ENCODE measurements around the gene ATP9A. TPM values are rescaled to one million over a fixed set of nuclear protein-coding genes. Genes with fewer than 3 reads are reported as not detected.

ATP9A gene
- total and polyA plus RNA-seq, 2 donors (not counting 1 experiment from before 2014, with no cell fraction given): 23.3 to 96.3 TPM

DNA sequence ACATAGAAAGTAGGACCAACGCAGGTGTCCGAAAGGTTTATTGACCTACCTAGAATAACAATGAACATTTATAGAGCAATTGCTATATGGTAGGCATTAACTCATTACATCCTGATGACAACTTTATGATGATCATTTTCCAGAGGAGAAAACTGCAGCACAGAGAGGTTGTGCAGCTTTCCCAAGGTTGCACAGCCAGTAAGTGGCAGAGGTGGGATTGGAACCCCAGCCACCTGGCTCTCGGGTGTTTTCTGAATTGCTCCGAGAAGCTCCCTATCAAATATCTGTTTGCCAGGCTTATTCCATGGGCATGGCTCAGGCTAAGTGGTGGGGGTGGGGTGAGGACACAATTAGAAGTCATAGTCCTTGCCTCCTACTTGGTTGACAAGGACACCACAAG is 201.6 kb downstream of the ATP9A start:
- DNase-seq (ENCODE audit: low read depth in 2 of 2): no peak
- Histone ChIP-seq H3K9ac (ENCODE audit: insufficient read depth, low read length) (no peak overlapping the region), H3K4me3 (replicated peaks in 1 of 4; ENCODE audit: control extremely low read depth in 1 of 4, insufficient read depth in 1 of 4, low read depth in 3 of 4, low read length in 4 of 4) (no peak overlapping the region), H3K9me3 (ENCODE audit: control insufficient read depth, insufficient read depth, low read depth, low read length) (no peaks in the 10 kb centered on the region), H3K27ac (ENCODE audit: insufficient read depth, low read length) (no peak overlapping the region), H4K20me1 (ENCODE audit: control insufficient read depth, extremely low read depth, insufficient read depth, low read length) (no peaks in the 10 kb centered on the region), H2AFZ (ENCODE audit: low read length) (no peak overlapping the region), H3K79me2 (ENCODE audit: control insufficient read depth, insufficient read depth, low read length) (no peaks in the 10 kb centered on the region), H3K4me2 (ENCODE audit: extremely low read depth, insufficient read depth, low read length) (no peak overlapping the region), H3K4me1 (ENCODE audit: control insufficient read depth, extremely low read depth, insufficient read depth, low read length) (peaks cover 13% of the 10 kb centered on the region), H3K36me3 (ENCODE audit: control insufficient read depth, insufficient read depth, low read length) (no peaks in the 10 kb centered on the region), H3K27me3 (ENCODE audit: control insufficient read depth, insufficient read depth, low read length) (peaks cover 4% of the 10 kb centered on the region)
- TF ChIP-seq, protein P1, sequence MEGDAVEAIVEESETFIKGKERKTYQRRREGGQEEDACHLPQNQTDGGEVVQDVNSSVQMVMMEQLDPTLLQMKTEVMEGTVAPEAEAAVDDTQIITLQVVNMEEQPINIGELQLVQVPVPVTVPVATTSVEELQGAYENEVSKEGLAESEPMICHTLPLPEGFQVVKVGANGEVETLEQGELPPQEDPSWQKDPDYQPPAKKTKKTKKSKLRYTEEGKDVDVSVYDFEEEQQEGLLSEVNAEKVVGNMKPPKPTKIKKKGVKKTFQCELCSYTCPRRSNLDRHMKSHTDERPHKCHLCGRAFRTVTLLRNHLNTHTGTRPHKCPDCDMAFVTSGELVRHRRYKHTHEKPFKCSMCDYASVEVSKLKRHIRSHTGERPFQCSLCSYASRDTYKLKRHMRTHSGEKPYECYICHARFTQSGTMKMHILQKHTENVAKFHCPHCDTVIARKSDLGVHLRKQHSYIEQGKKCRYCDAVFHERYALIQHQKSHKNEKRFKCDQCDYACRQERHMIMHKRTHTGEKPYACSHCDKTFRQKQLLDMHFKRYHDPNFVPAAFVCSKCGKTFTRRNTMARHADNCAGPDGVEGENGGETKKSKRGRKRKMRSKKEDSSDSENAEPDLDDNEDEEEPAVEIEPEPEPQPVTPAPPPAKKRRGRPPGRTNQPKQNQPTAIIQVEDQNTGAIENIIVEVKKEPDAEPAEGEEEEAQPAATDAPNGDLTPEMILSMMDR (conservative IDR thresholded peaks at IDR 0.05 in 1 of 2, IDR thresholded peaks at IDR 0.05 in 1 of 2; ENCODE audit: low read depth in 1 of 2, low read length in 2 of 2): no peak
- no peak for TF ChIP-seq EZH2 (IDR thresholded peaks at IDR 0.05; ENCODE audit: low read length, missing control alignments)

DNA sequence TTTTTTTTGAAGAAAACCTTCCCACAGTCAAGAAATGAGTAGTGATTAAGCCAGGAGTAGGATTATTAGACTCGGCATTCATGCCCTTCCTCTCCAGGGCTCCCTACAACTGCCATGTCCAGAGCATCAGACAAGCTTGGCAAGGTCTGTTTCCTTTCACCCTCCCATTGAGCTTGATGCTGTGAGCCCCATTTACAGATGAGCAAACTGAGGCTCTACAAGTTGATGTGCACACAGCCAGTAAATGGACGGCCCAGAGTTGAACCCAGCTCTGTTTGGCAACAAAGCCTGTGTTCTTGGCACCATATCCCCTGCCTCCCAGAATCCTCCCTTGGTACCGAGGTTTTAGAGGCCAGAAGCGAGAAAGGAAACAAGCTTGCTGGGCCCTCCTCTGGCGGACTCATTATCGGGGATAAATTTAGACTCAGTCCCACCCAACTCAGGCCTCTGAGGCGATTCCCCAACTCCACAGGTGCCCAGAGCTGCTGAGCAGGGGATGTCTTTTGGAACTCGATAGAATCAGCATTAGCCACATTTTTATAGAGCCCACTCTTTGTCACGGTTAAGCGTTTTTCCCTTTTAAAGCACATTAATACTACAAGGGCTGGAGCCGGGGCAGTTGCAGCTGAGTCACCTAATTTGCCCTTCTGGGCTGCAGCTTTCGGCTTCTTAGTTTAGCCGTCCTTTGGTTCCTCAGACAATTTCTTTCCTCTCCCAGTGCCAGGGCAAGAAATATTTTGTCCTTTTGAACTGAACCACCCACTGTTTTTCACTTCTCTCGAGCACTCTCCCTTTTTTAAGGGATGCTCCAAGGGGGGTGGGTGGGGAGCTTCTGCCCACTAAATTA is 202.7 kb downstream of the ATP9A start:
- Histone ChIP-seq H2AFZ (ENCODE audit: low read length) (no peak overlapping the region), H3K4me1 (ENCODE audit: control insufficient read depth, extremely low read depth, insufficient read depth, low read length) (peaks cover 13% of the 10 kb centered on the region), H3K9me3 (ENCODE audit: control insufficient read depth, insufficient read depth, low read depth, low read length) (no peaks in the 10 kb centered on the region), H3K4me3 (replicated peaks in 1 of 4; ENCODE audit: control extremely low read depth in 1 of 4, insufficient read depth in 1 of 4, low read depth in 3 of 4, low read length in 4 of 4) (no peak overlapping the region), H3K27ac (ENCODE audit: insufficient read depth, low read length) (no peak overlapping the region), H3K27me3 (ENCODE audit: control insufficient read depth, insufficient read depth, low read length) (peaks cover 1% of the 10 kb centered on the region), H3K36me3 (ENCODE audit: control insufficient read depth, insufficient read depth, low read length) (no peaks in the 10 kb centered on the region), H3K4me2 (ENCODE audit: extremely low read depth, insufficient read depth, low read length) (peak overlapping the region; percentile 77), H3K9ac (ENCODE audit: insufficient read depth, low read length) (no peak overlapping the region), H3K79me2 (ENCODE audit: control insufficient read depth, insufficient read depth, low read length) (no peaks in the 10 kb centered on the region), H4K20me1 (ENCODE audit: control insufficient read depth, extremely low read depth, insufficient read depth, low read length) (no peaks in the 10 kb centered on the region)
- TF ChIP-seq EZH2 (IDR thresholded peaks at IDR 0.05; ENCODE audit: low read length, missing control alignments): no peak
- TF ChIP-seq, protein P1 (conservative IDR thresholded peaks at IDR 0.05 in 1 of 2, IDR thresholded peaks at IDR 0.05 in 1 of 2; ENCODE audit: low read depth in 1 of 2, low read length in 2 of 2): no peak
- peak in 1 of 2 donors; percentile 54 for DNase-seq (ENCODE audit: low read depth in 2 of 2)

DNA sequence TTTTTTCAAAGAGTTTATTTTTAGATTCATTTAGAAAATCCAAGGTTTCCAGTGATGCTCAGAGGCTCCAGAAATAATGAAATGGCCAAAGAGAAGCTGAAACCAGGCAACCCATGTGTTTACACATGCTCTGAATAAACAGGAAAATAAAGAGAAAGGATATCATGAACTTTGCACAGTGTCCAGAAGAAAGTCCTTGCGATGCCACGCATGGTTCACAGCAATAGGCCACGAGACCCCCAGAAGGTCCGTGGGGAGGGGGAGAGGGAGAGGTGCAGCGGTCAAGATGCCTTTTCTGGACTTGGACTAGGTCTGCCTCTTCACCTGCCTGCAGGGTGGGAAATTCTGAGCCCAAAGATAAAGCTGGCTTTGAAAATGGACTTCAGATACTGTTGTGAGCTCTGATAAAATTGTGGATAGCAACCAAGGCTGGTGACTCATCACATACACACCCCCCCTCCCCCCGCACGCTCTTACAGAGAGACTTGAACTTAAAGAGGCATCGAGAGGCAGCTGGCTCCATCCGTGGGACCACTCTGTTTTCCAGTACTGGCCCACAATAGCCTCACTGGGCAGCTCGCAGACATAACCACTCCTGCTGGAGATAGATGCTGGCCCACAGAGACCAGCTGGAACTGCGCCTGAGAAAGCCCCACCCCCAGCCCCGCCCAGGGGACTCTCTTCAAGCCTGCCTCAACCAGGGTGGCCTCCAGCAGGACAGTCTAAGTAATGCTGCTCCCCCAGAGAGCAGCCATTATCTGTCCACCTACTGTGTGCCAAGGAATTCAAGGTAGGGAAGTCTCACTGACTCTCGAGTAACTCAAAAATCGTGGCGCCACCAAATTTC is 204.5 kb downstream of the ATP9A start:
- H2AFZ ChIP-seq (ENCODE audit: low read length): no peak overlapping the region
- no peaks in the 10 kb centered on the region for H3K36me3 ChIP-seq (ENCODE audit: control insufficient read depth, insufficient read depth, low read length)
- H3K79me2 ChIP-seq (ENCODE audit: control insufficient read depth, insufficient read depth, low read length): no peaks in the 10 kb centered on the region
- peak overlapping the region; percentile 92 for H3K4me2 ChIP-seq (ENCODE audit: extremely low read depth, insufficient read depth, low read length)
- TF ChIP-seq, protein P1 (conservative IDR thresholded peaks at IDR 0.05 in 1 of 2, IDR thresholded peaks at IDR 0.05 in 1 of 2; ENCODE audit: low read depth in 1 of 2, low read length in 2 of 2): no peak
- TF ChIP-seq EZH2 (IDR thresholded peaks at IDR 0.05; ENCODE audit: low read length, missing control alignments): no peak
- peak overlapping the region; percentile 96 for H3K27ac ChIP-seq (ENCODE audit: insufficient read depth, low read length)
- peak; percentile 88 to 90 for DNase-seq (ENCODE audit: low read depth in 2 of 2)
- H3K27me3 ChIP-seq (ENCODE audit: control insufficient read depth, insufficient read depth, low read length): peaks cover 3% of the 10 kb centered on the region
- peaks cover 14% of the 10 kb centered on the region for H3K4me1 ChIP-seq (ENCODE audit: control insufficient read depth, extremely low read depth, insufficient read depth, low read length)
- H3K9ac ChIP-seq (ENCODE audit: insufficient read depth, low read length): peak overlapping the region; percentile 97
- no peaks in the 10 kb centered on the region for H3K9me3 ChIP-seq (ENCODE audit: control insufficient read depth, insufficient read depth, low read depth, low read length)
- H3K4me3 ChIP-seq (replicated peaks in 1 of 4; ENCODE audit: control extremely low read depth in 1 of 4, insufficient read depth in 1 of 4, low read depth in 3 of 4, low read length in 4 of 4): peak overlapping the region; percentile 0 to 64 (median 34)
- no peaks in the 10 kb centered on the region for H4K20me1 ChIP-seq (ENCODE audit: control insufficient read depth, extremely low read depth, insufficient read depth, low read length)
